Measurements from ENCODE around the gene SSTR3. TPM values are rescaled to one million over a fixed set of nuclear protein-coding genes. Genes with fewer than 3 reads are reported as not detected.

Gene SSTR3
- total RNA-seq, 2 experiments from 2014 or later: 0.25 to 0.30 TPM

- H4K20me1 ChIP-seq (ENCODE audit: insufficient read depth, low read length): peaks cover 11% of the 10 kb centered on the region
- H3K27ac ChIP-seq (ENCODE audit: low read depth, low read length, poor library complexity, severe bottlenecking): no peak overlapping the region
- no peak overlapping the region for H3K4me3 ChIP-seq (ENCODE audit: low read depth, low read length, poor library complexity, severe bottlenecking)
- no peaks in the 10 kb centered on the region for H3K9me2 ChIP-seq (ENCODE audit: insufficient read depth, low read length)
- BruUV-seq (replicated peaks): no TSS peak
- ChIA-PET CTCF (ENCODE audit: unreplicated experiment) (no interaction called here), POLR2A (no interaction called here)
- peaks cover 94% of the 10 kb centered on the region for H3K36me3 ChIP-seq (ENCODE audit: insufficient read depth, low read length)
- intact Hi-C loops (cut with micrococcal nuclease; ENCODE audit: unreplicated experiment): no loop called here
- no peak overlapping the region for H3K4me2 ChIP-seq (ENCODE audit: low read length)
- peaks cover 97% of the 10 kb centered on the region for H3K4me1 ChIP-seq (ENCODE audit: insufficient read depth, low read length, poor library complexity, severe bottlenecking)
- no peak for TF ChIP-seq EZH2phosphoT487 (IDR thresholded peaks at IDR 0.05; ENCODE audit: borderline replicate concordance, low read depth, low read length)
- TF ChIP-seq CTCF (conservative IDR thresholded peaks at IDR 0.05; ENCODE audit: low read length): no peak
- H2AFZ ChIP-seq (ENCODE audit: low read length): no peak overlapping the region
- no peaks in the 10 kb centered on the region for H3K9me3 ChIP-seq (ENCODE audit: low read length)
- DNase-seq (ENCODE audit: low spot score): no peak
- peaks cover 61% of the 10 kb centered on the region; the same call in 1 of the 2 replicates for H3K79me2 ChIP-seq (ENCODE audit: insufficient read depth, low read depth, low read length)
These were observed 25.3 kb upstream of the SSTR3 start for GRCh38 chr22:37237371-37238268.

DNA sequence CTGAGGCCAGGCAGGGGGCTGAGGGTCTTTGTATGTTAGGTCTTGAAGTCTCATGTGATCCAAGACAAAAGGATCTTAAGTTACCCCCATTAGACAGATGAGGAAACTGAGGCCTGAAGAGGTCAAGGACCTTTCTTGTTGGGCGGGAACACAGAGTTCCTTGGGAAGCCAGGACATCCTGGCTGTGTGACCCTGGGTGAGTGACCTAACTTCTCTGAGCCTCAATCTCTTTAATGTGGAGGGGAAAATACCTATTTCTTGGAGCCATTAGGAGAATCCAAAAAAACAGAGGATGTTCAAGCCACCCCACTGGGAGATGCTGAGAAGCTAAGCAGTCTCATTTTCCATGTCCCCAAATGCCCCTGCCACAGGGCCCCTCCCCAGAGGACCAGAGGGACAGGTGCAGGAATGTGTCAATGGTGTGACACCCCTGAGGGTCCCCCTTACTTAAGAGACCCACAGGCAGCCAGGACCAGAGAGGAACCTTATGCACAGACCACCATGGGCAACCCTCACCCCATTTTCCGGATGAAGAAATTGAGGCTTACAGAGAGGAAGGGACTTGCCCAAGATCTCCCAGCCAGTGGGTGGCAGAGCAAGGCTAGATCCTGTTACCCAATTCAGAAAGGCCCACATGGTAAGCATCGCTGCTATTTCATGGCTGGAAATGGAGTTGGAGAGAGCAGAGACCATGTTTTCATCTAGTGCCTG, 23.8 kb upstream of the SSTR3 start:
- Histone ChIP-seq H3K4me3 (ENCODE audit: low read depth, low read length, poor library complexity, severe bottlenecking) (peak overlapping the region; percentile 30), H3K4me1 (ENCODE audit: insufficient read depth, low read length, poor library complexity, severe bottlenecking) (peaks cover 97% of the 10 kb centered on the region), H3K4me2 (ENCODE audit: low read length) (peak overlapping the region; percentile 69), H3K9me2 (ENCODE audit: insufficient read depth, low read length) (no peaks in the 10 kb centered on the region), H3K9me3 (ENCODE audit: low read length) (no peaks in the 10 kb centered on the region), H3K27ac (ENCODE audit: low read depth, low read length, poor library complexity, severe bottlenecking) (peak overlapping the region; percentile 49), H3K36me3 (ENCODE audit: insufficient read depth, low read length) (peaks cover 98% of the 10 kb centered on the region), H4K20me1 (ENCODE audit: insufficient read depth, low read length) (peaks cover 11% of the 10 kb centered on the region), H2AFZ (ENCODE audit: low read length) (no peak overlapping the region), H3K79me2 (ENCODE audit: insufficient read depth, low read depth, low read length) (peaks cover 53% of the 10 kb centered on the region; the same call in 1 of the 2 replicates)
- TF ChIP-seq CTCF (conservative IDR thresholded peaks at IDR 0.05; ENCODE audit: low read length) (0 out of 2 replicates have a peak, but pooled peaks have one; percentile 22), EZH2phosphoT487 (IDR thresholded peaks at IDR 0.05; ENCODE audit: borderline replicate concordance, low read depth, low read length) (no peak)
- intact Hi-C loops (cut with micrococcal nuclease; ENCODE audit: unreplicated experiment): no loop called here
- DNase-seq (ENCODE audit: low spot score): no peak
- CTCF ChIA-PET (ENCODE audit: unreplicated experiment): no interaction called here
- POLR2A ChIA-PET: no interaction called here
- no TSS peak for BruUV-seq (replicated peaks)

All from OCI-LY7 (cell line).